Measurements from ENCODE around the gene CDK16.

The CDK16 gene

GRCh38 chrX:47272013-47272408 is 53.5 kb downstream of the CDK16 start:
- Histone ChIP-seq H3K4me3 (no peak overlapping the region), H3K9me3 (no peaks in the 10 kb centered on the region), H3K27me3 (peaks cover 65% of the 10 kb centered on the region), H3K36me3 (no peaks in the 10 kb centered on the region), H3K4me1 (no peaks in the 10 kb centered on the region), H3K9ac (no peak overlapping the region), H3K4me2 (no peak overlapping the region), H4K20me1 (no peaks in the 10 kb centered on the region), H3K27ac (no peak overlapping the region)
- no peak for TF ChIP-seq Cebpa-rat (IDR thresholded peaks at IDR 0.05)

DNA sequence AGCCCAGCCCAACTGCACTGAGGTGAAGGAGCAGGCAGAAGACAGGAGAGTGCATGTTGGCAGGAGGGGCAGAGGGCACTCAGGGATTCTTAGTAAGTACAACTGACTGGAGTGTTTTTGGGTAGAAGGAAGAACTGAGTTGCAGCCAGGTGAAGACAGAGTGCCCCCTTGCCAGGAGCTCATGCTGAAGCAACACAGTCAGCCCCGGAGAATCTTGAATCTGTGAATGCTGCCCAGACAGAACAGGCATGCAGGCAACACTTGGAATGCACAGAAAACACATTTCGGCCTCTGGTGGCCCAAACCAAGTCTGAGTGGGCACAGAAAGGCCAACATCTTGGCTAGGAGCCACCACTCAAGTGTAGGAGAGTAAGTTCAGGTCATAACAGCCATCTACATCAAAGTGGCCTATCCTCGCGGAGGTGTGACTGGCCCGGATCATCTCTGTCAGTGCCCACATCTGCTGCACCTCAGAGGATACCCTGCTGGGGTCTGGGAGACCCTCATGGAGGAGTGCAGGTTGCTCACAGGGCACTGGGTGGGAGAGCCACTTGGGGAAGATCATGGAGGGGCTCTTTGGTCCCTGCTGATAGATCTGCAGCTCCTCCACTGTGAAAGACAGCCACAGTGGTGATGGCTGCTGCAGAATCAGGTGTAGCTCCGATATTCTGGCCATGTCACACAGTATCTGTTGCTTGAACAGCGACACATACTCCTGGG is 54.7 kb downstream of the CDK16 start:
- Histone ChIP-seq H3K36me3 (no peaks in the 10 kb centered on the region), H3K4me1 (no peaks in the 10 kb centered on the region), H3K4me3 (no peak overlapping the region), H3K9me3 (no peaks in the 10 kb centered on the region), H3K9ac (no peak overlapping the region), H4K20me1 (no peaks in the 10 kb centered on the region), H3K27ac (no peak overlapping the region), H3K27me3 (peaks cover 74% of the 10 kb centered on the region), H3K4me2 (no peak overlapping the region)
- no peak for TF ChIP-seq Cebpa-rat (IDR thresholded peaks at IDR 0.05)

GRCh38 chrX:47278691-47279090 is 60.2 kb downstream of the CDK16 start:
- Histone ChIP-seq H3K27me3 (peaks cover 79% of the 10 kb centered on the region), H3K9ac (no peak overlapping the region), H3K27ac (no peak overlapping the region), H3K9me3 (no peaks in the 10 kb centered on the region), H4K20me1 (no peaks in the 10 kb centered on the region), H3K36me3 (no peaks in the 10 kb centered on the region), H3K4me2 (no peak overlapping the region), H3K4me1 (no peaks in the 10 kb centered on the region), H3K4me3 (no peak overlapping the region)
- no peak for TF ChIP-seq Cebpa-rat (IDR thresholded peaks at IDR 0.05)
